Mammary epithelial cell (primary cell): Measurements from ENCODE around the gene EIF4EBP2.

ENCODE experiments used
- CTCF ChIP-seq, 2 donors: IDR thresholded peaks in 1 of 2; conservative IDR thresholded peaks in 1 of 2; 2 replicates each; pipeline ENCODE4 v1.5.1; 2011 to 2012; ENCODE audit warnings: inconsistent platforms in 2 of 2, low read length in 2 of 2, mild to moderate bottlenecking in 2 of 2, control low read depth in 1 of 2, low read depth in 1 of 2; ENCODE audit not compliant: insufficient read depth in 1 of 2; ENCODE audit errors: extremely low read depth in 1 of 2
- EZH2 ChIP-seq: IDR thresholded peaks from 2 replicates; pipeline ENCODE4 v1.6.1; 2012; ENCODE audit warnings: low read length, inconsistent platforms, borderline replicate concordance

- no peak for TF ChIP-seq CTCF (conservative IDR thresholded peaks at IDR 0.05 in 1 of 2, IDR thresholded peaks at IDR 0.05 in 1 of 2; ENCODE audit: extremely low read depth in 1 of 2, insufficient read depth in 1 of 2, low read depth in 1 of 2, low read length in 2 of 2)
- TF ChIP-seq EZH2: no peak
These were observed 54.5 kb downstream of the EIF4EBP2 start for GRCh38 chr10:70458329-70459060.
